OCI-LY7 (cell line): ENCODE results near the gene LSAMP. TPM values are rescaled to one million over a fixed set of nuclear protein-coding genes. Genes with fewer than 3 reads are reported as not detected.

Source experiments
- BruUV-seq: library from RNA; stranded (reverse); fragments of 400-500 nt; replicated peaks from 2 replicates; lab custom pipeline; 2021; lab: Mats Ljungman, UMichigan
- CTCF ChIA-PET: fragments of 300-600 bp; sonication (Branson Sonifier 250); formaldehyde crosslinking; loops from one replicate; lab custom pipeline; 2022; ENCODE audit warnings: antibody characterized with exemption; ENCODE audit not compliant: unreplicated experiment; lab: Charles Lee
- POLR2A ChIA-PET: fragments of 300-600 bp; sonication (Branson Sonifier 250); formaldehyde crosslinking; loops from one replicate; lab custom pipeline; 2022; ENCODE audit warnings: antibody characterized with exemption; lab: Charles Lee
- DNase-seq: peaks from one replicate; pipeline ENCODE4 v3.0.0-alpha.2; 2015; ENCODE audit warnings: low spot score
- H2AFZ ChIP-seq: fragments of 200-600 bp; sonication (generic), shearing (Covaris generic); 2 replicates; pipeline ENCODE4 v1.6.1; 2014; ENCODE audit warnings: mild to moderate bottlenecking, antibody characterized with exemption, low read length, moderate library complexity
- H3K27ac ChIP-seq: fragments of 200-600 bp; sonication (generic); 2 replicates; pipeline ENCODE4 v1.5.1; 2014; ENCODE audit warnings: mixed run types, low read depth, mild to moderate bottlenecking, moderate library complexity, low read length, inconsistent platforms; ENCODE audit not compliant: poor library complexity, severe bottlenecking
- H3K36me3 ChIP-seq: fragments of 200-600 bp; sonication (generic); 2 replicates; pipeline ENCODE4 v1.6.1; 2014; ENCODE audit warnings: mild to moderate bottlenecking, antibody characterized with exemption, low read length, moderate library complexity, mixed read lengths; ENCODE audit not compliant: insufficient read depth
- H3K4me1 ChIP-seq: fragments of 200-600 bp; sonication (generic); 2 replicates; pipeline ENCODE4 v1.5.1; 2014; ENCODE audit warnings: mild to moderate bottlenecking, low read length; ENCODE audit not compliant: insufficient read depth, poor library complexity, severe bottlenecking
- H3K4me2 ChIP-seq: fragments of 200-600 bp; sonication (generic); 2 replicates; pipeline ENCODE4 v1.6.1; 2014; ENCODE audit warnings: mild to moderate bottlenecking, low read length
- H3K4me3 ChIP-seq: fragments of 200-600 bp; sonication (generic); 2 replicates; pipeline ENCODE4 v1.5.1; 2014; ENCODE audit warnings: mild to moderate bottlenecking, low read depth, low read length; ENCODE audit not compliant: poor library complexity, severe bottlenecking
- H3K79me2 ChIP-seq: fragments of 200-600 bp; sonication (generic); 2 replicates; pipeline ENCODE4 v1.6.1; 2016; ENCODE audit warnings: low read depth, mild to moderate bottlenecking, low read length, moderate library complexity, mixed read lengths; ENCODE audit not compliant: insufficient read depth
- H3K9me2 ChIP-seq: fragments of 200-600 bp; sonication (generic); 2 replicates; pipeline ENCODE4 v1.6.1; 2016; ENCODE audit warnings: mild to moderate bottlenecking, low read length, mixed read lengths; ENCODE audit not compliant: insufficient read depth
- H3K9me3 ChIP-seq: fragments of 200-600 bp; sonication (generic); 2 replicates; pipeline ENCODE4 v1.6.1; 2014; ENCODE audit warnings: mild to moderate bottlenecking, mixed run types, low read length, mixed read lengths
- H4K20me1 ChIP-seq: fragments of 200-600 bp; sonication (generic); 2 replicates; pipeline ENCODE4 v1.6.1; 2014; ENCODE audit warnings: mild to moderate bottlenecking, antibody characterized with exemption, low read length, moderate library complexity, mixed read lengths; ENCODE audit not compliant: insufficient read depth
- CTCF ChIP-seq: fragments of 200-600 bp; sonication (generic); conservative IDR thresholded peaks from 2 replicates; pipeline ENCODE4 v1.5.1; 2014; ENCODE audit warnings: mild to moderate bottlenecking, antibody characterized with exemption, low read length, moderate library complexity, mixed read lengths
- EZH2phosphoT487 ChIP-seq: fragments of 200-600 bp; sonication (generic); IDR thresholded peaks from 2 replicates; pipeline ENCODE4 v1.6.1; 2018; ENCODE audit warnings: low read depth, borderline replicate concordance, mild to moderate bottlenecking, mixed run types, antibody characterized with exemption, low read length, moderate library complexity, mixed read lengths
- intact Hi-C: fragments of 100-400 bp; cut with micrococcal nuclease; formaldehyde crosslinking; loops from one replicate; pipeline ENCODE4 v1.10.0; 2022; ENCODE audit not compliant: unreplicated experiment
- total RNA-seq, 2 experiments: library from RNA; depleted of rRNA in 1 of 2; stranded (reverse); fragments of >200 nt in 1 of 2; shearing (Covaris generic) in 1 of 2; gene quantifications; 2 replicates each; pipeline ENCODE4 v1.2.3, GENCODE V29; 2014 to 2022

Gene LSAMP
- total RNA-seq, 2 experiments from 2014 or later: 1.4 TPM; not detected in 1

- H4K20me1 ChIP-seq: no peaks in the 10 kb centered on the region
- DNase-seq: no peak
- no peaks in the 10 kb centered on the region for H3K9me3 ChIP-seq
- H2AFZ ChIP-seq: no peak overlapping the region
- H3K79me2 ChIP-seq: no peaks in the 10 kb centered on the region
- no peaks in the 10 kb centered on the region for H3K4me1 ChIP-seq
- no peak for TF ChIP-seq EZH2phosphoT487
- TF ChIP-seq CTCF: no peak
- ChIA-PET POLR2A (no interaction called here), CTCF (no interaction called here)
- H3K9me2 ChIP-seq: no peaks in the 10 kb centered on the region
- BruUV-seq: no TSS peak
- intact Hi-C loops: no loop called here
- no peaks in the 10 kb centered on the region for H3K36me3 ChIP-seq
- no peak overlapping the region for H3K27ac ChIP-seq
- no peak overlapping the region for H3K4me2 ChIP-seq
- no peak overlapping the region for H3K4me3 ChIP-seq
These were observed 348.1 kb downstream of the LSAMP start for GRCh38 chr3:116097226-116097625.

GRCh38 chr3:116096631-116097030 lies 348.7 kb downstream of the LSAMP start:
- no peaks in the 10 kb centered on the region for H3K9me3 ChIP-seq
- DNase-seq: no peak
- TF ChIP-seq EZH2phosphoT487 (no peak), CTCF (no peak)
- H4K20me1 ChIP-seq: no peaks in the 10 kb centered on the region
- no peaks in the 10 kb centered on the region for H3K4me1 ChIP-seq
- intact Hi-C loops: no loop called here
- no peaks in the 10 kb centered on the region for H3K36me3 ChIP-seq
- H3K9me2 ChIP-seq: no peaks in the 10 kb centered on the region
- no peak overlapping the region for H3K4me3 ChIP-seq
- no TSS peak for BruUV-seq
- no peaks in the 10 kb centered on the region for H3K79me2 ChIP-seq
- POLR2A ChIA-PET: no interaction called here
- no peak overlapping the region for H2AFZ ChIP-seq
- H3K27ac ChIP-seq: no peak overlapping the region
- CTCF ChIA-PET: no interaction called here
- no peak overlapping the region for H3K4me2 ChIP-seq

GRCh38 chr3:116093374-116093773 lies 351.9 kb downstream of the LSAMP start:
- POLR2A ChIA-PET: no interaction called here
- Histone ChIP-seq H2AFZ (no peak overlapping the region), H3K4me2 (no peak overlapping the region), H3K9me3 (no peaks in the 10 kb centered on the region), H3K4me1 (no peaks in the 10 kb centered on the region), H3K79me2 (no peaks in the 10 kb centered on the region), H3K36me3 (no peaks in the 10 kb centered on the region), H4K20me1 (no peaks in the 10 kb centered on the region), H3K9me2 (no peaks in the 10 kb centered on the region), H3K4me3 (no peak overlapping the region), H3K27ac (no peak overlapping the region)
- BruUV-seq: no TSS peak
- TF ChIP-seq CTCF: no peak
- DNase-seq: no peak
- intact Hi-C loops: no loop called here
- CTCF ChIA-PET: no interaction called here
